Loucy (cell line): ENCODE measurements around the gene SYN1.

Experiments
- H2AFZ ChIP-seq: fragments of 200-600 bp; sonication (generic); 2 replicates; pipeline ENCODE4 v1.6.0; 2016; ENCODE audit warnings: antibody characterized with exemption, mild to moderate bottlenecking, low read length, moderate library complexity
- H3F3A ChIP-seq: fragments of 200-600 bp; 2 replicates; pipeline ENCODE4 v1.6.0; 2016; ENCODE audit warnings: antibody characterized with exemption, low read depth, mild to moderate bottlenecking
- H3K27me3 ChIP-seq: fragments of 200-600 bp; sonication (generic); 2 replicates; pipeline ENCODE4 v1.6.1; 2014; ENCODE audit warnings: low read length, mild to moderate bottlenecking; ENCODE audit not compliant: insufficient read depth, poor library complexity, severe bottlenecking
- H3K36me3 ChIP-seq: fragments of 200-600 bp; sonication (generic); 2 replicates; pipeline ENCODE4 v1.6.1; 2016; ENCODE audit warnings: low read length; ENCODE audit not compliant: insufficient read depth
- H3K4me1 ChIP-seq: fragments of 200-600 bp; sonication (generic); 2 replicates; pipeline ENCODE4 v1.5.1; 2014; ENCODE audit warnings: low read length, mild to moderate bottlenecking; ENCODE audit not compliant: insufficient read depth, poor library complexity, severe bottlenecking
- H3K4me2 ChIP-seq: fragments of 200-600 bp; sonication (generic); 2 replicates; pipeline ENCODE4 v1.6.0; 2014; ENCODE audit warnings: antibody characterized with exemption, low read length, low read depth, mild to moderate bottlenecking; ENCODE audit not compliant: poor library complexity, severe bottlenecking
- H3K4me3 ChIP-seq: fragments of 200-600 bp; sonication (generic); 2 replicates; pipeline ENCODE4 v1.5.1; 2014; ENCODE audit warnings: low read length, mild to moderate bottlenecking, mixed read lengths; ENCODE audit not compliant: poor library complexity, severe bottlenecking
- H3K79me2 ChIP-seq: fragments of 200-600 bp; sonication (generic); 2 replicates; pipeline ENCODE4 v1.6.1; 2014; ENCODE audit warnings: low read length; ENCODE audit not compliant: insufficient read depth
- H3K9ac ChIP-seq: fragments of 200-600 bp; sonication (generic); 2 replicates; pipeline ENCODE4 v1.6.0; 2014; ENCODE audit warnings: mild to moderate bottlenecking, low read depth, low read length, moderate library complexity; ENCODE audit not compliant: poor library complexity, severe bottlenecking
- H3K9me2 ChIP-seq: fragments of 200-600 bp; sonication (generic); replicated peaks from 2 replicates; pipeline ENCODE4 v1.6.1; 2016; ENCODE audit warnings: low read depth, low read length, mixed read lengths
- H3K9me3 ChIP-seq: fragments of 200-600 bp; sonication (generic); 2 replicates; pipeline ENCODE4 v1.6.1; 2014; ENCODE audit warnings: mild to moderate bottlenecking, antibody characterized with exemption, low read length, low read depth; ENCODE audit not compliant: insufficient read depth
- H4K20me1 ChIP-seq: fragments of 200-600 bp; sonication (generic); 2 replicates; pipeline ENCODE4 v1.6.0; 2014; ENCODE audit warnings: antibody characterized with exemption, low read length, mild to moderate bottlenecking; ENCODE audit not compliant: insufficient read depth, poor library complexity, severe bottlenecking
- CTCF ChIP-seq: fragments of 200-600 bp; sonication (generic); conservative IDR thresholded peaks from 2 replicates; pipeline ENCODE4 v1.5.1; 2014; ENCODE audit warnings: mild to moderate bottlenecking, antibody characterized with exemption, low read length
- EZH2phosphoT487 ChIP-seq: fragments of 200-600 bp; IDR thresholded peaks from 2 replicates; pipeline ENCODE4 v1.6.1; 2018; ENCODE audit warnings: antibody characterized with exemption, mild to moderate bottlenecking, moderate library complexity, borderline replicate concordance

SYN1 gene

GRCh38 chrX:47587906-47588735 lies 31.5 kb downstream of the SYN1 start:
- H2AFZ ChIP-seq: no peak overlapping the region
- H3K9ac ChIP-seq: no peak overlapping the region
- peaks cover 14% of the 10 kb centered on the region for H3K79me2 ChIP-seq
- H3K4me3 ChIP-seq: no peak overlapping the region
- TF ChIP-seq EZH2phosphoT487: no peak
- TF ChIP-seq CTCF: no peak
- H3K27me3 ChIP-seq: no peaks in the 10 kb centered on the region
- H4K20me1 ChIP-seq: peaks cover 4% of the 10 kb centered on the region
- H3K4me1 ChIP-seq: peaks cover 9% of the 10 kb centered on the region
- no peaks in the 10 kb centered on the region for H3K9me3 ChIP-seq
- H3K36me3 ChIP-seq: no peaks in the 10 kb centered on the region
- no peaks in the 10 kb centered on the region for H3K9me2 ChIP-seq
- H3K4me2 ChIP-seq: no peak overlapping the region
- no peaks in the 10 kb centered on the region for H3F3A ChIP-seq

GRCh38 chrX:47587091-47587891 lies 32.4 kb downstream of the SYN1 start:
- H3K4me2 ChIP-seq: no peak overlapping the region
- no peaks in the 10 kb centered on the region for H3K9me3 ChIP-seq
- no peak overlapping the region for H3K9ac ChIP-seq
- H3K79me2 ChIP-seq: peaks cover 22% of the 10 kb centered on the region
- H4K20me1 ChIP-seq: peaks cover 4% of the 10 kb centered on the region
- H3K4me3 ChIP-seq: no peak overlapping the region
- TF ChIP-seq EZH2phosphoT487 (no peak), CTCF (no peak)
- no peaks in the 10 kb centered on the region for H3K9me2 ChIP-seq
- no peaks in the 10 kb centered on the region for H3K27me3 ChIP-seq
- H3F3A ChIP-seq: no peaks in the 10 kb centered on the region
- peaks cover 13% of the 10 kb centered on the region for H3K4me1 ChIP-seq
- no peak overlapping the region for H2AFZ ChIP-seq
- no peaks in the 10 kb centered on the region for H3K36me3 ChIP-seq

GRCh38 chrX:47586043-47586787 lies 33.4 kb downstream of the SYN1 start:
- Histone ChIP-seq H3K9me2 (no peaks in the 10 kb centered on the region), H3K4me3 (no peak overlapping the region), H3K9me3 (no peaks in the 10 kb centered on the region), H3K4me1 (peaks cover 20% of the 10 kb centered on the region), H3F3A (no peaks in the 10 kb centered on the region), H3K36me3 (no peaks in the 10 kb centered on the region), H3K27me3 (no peaks in the 10 kb centered on the region), H4K20me1 (peaks cover 4% of the 10 kb centered on the region), H3K4me2 (no peak overlapping the region), H3K79me2 (peaks cover 23% of the 10 kb centered on the region), H2AFZ (no peak overlapping the region), H3K9ac (no peak overlapping the region)
- TF ChIP-seq EZH2phosphoT487: no peak
- TF ChIP-seq CTCF: no peak
